Cardiac muscle cell (in vitro differentiated cells and primary cell): Measurements from ENCODE around the gene FBXO48. TPM values are rescaled to one million over a fixed set of nuclear protein-coding genes. Genes with fewer than 3 reads are reported as not detected.
"Not testable (repeated sequence)": the region's sequence is repeated elsewhere in the genome, so short reads cannot be mapped to it uniquely, and the experiment has no call there.

Experiments used
- DNase-seq, 2 donors: peaks; one replicate each; pipeline versions ENCODE4 v3.0.0 to v3.0.0-alpha.2; 2010 to 2017; ENCODE audit warnings: low read depth in 1 of 2, low spot score in 1 of 2
- H3K27ac ChIP-seq: fragments of 200-600 bp; sonication (generic); 2 replicates; pipeline ENCODE4 v1.5.1; 2016
- H3K27me3 ChIP-seq: fragments of 200-600 bp; sonication (generic); 2 replicates; pipeline ENCODE4 v1.6.0; 2016; ENCODE audit warnings: control low read depth
- H3K36me3 ChIP-seq: fragments of 200-600 bp; sonication (generic); 2 replicates; pipeline ENCODE4 v1.5.1; 2016; ENCODE audit warnings: control low read depth
- H3K4me1 ChIP-seq: fragments of 200-600 bp; sonication (generic); 2 replicates; pipeline ENCODE4 v1.8.1; 2017; ENCODE audit warnings: low read depth, mild to moderate bottlenecking, mixed run types
- H3K4me3 ChIP-seq: fragments of 200-600 bp; sonication (generic); 2 replicates; pipeline ENCODE4 v1.5.1; 2016; ENCODE audit warnings: mild to moderate bottlenecking
- H3K9me3 ChIP-seq: fragments of 200-600 bp; sonication (generic); 2 replicates; pipeline ENCODE4 v1.5.1; 2017; ENCODE audit warnings: low read depth, mild to moderate bottlenecking, control low read depth
- polyA plus RNA-seq: library from polyadenylated mRNA; unstranded; fragments of >200 nt; fragmentation: Nextera tagmentation; extraction: Ambion mirVana; gene quantifications from 2 replicates; pipeline ENCODE4 v1.2.1, GENCODE V29; 2016
- total RNA-seq: library from RNA; depleted of rRNA; stranded (reverse); fragments of >200 nt; gene quantifications from 2 replicates; pipeline ENCODE4 v1.2.3, GENCODE V29; 2016
- TF ChIP-seq, protein P1 (sequence below): IDR thresholded peaks from 2 replicates; pipeline ENCODE4 v1.5.1; 2012; ENCODE audit warnings: low read depth, mild to moderate bottlenecking, low read length

FBXO48 gene
- total and polyA plus RNA-seq, 2 experiments from 2014 or later = 0.50 to 0.66 TPM

DNA sequence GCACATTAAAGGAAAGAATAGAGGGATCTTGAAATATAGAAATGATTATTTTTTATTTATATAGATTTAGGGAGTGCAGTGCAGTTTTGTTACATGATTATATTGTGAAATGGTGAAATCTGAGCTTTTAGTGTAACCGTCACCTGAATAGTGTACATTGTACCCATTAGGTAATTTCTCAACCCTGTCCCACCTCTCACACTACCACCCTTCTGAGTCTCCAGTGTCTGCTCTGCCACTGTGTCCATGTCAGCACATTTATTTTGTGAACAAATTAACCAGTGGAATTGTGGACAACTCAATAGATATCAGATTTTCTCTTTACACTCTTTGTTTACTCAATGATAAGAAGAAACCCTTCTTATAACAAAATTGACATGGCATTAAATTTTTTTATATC lies 24.5 kb upstream of the FBXO48 start:
- DNase-seq = no peak
- no peaks in the 10 kb centered on the region for H3K4me1 ChIP-seq

DNA sequence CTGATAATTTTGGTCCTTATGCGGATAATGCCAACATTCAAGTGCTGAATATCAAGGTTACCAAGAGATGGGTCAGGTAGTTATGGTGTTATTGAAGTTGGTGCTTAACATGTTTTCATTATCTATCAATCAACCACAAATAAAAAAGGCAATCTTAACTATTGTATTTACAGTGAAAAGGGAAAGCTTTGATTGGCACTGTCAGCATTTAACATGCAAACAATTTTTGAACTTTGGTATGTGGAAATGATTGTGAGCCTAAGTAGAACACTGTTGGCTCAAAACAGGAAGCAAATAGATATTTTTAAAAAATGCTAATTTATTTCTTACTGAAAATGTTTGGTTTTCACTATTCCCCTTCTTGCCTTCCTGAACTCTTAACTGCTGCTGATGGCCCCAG lies 22.2 kb upstream of the FBXO48 start:
- TF ChIP-seq, protein P1, sequence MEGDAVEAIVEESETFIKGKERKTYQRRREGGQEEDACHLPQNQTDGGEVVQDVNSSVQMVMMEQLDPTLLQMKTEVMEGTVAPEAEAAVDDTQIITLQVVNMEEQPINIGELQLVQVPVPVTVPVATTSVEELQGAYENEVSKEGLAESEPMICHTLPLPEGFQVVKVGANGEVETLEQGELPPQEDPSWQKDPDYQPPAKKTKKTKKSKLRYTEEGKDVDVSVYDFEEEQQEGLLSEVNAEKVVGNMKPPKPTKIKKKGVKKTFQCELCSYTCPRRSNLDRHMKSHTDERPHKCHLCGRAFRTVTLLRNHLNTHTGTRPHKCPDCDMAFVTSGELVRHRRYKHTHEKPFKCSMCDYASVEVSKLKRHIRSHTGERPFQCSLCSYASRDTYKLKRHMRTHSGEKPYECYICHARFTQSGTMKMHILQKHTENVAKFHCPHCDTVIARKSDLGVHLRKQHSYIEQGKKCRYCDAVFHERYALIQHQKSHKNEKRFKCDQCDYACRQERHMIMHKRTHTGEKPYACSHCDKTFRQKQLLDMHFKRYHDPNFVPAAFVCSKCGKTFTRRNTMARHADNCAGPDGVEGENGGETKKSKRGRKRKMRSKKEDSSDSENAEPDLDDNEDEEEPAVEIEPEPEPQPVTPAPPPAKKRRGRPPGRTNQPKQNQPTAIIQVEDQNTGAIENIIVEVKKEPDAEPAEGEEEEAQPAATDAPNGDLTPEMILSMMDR = no peak
- Histone ChIP-seq H3K27me3 (no peaks in the 10 kb centered on the region), H3K4me3 (no peak overlapping the region), H3K36me3 (no peaks in the 10 kb centered on the region), H3K4me1 (no peaks in the 10 kb centered on the region), H3K27ac (no peak overlapping the region), H3K9me3 (no peaks in the 10 kb centered on the region)
- DNase-seq = no peak

More for the DNA sequence above, 24.5 kb upstream of the FBXO48 start:
- H3K9me3 ChIP-seq = no peaks in the 10 kb centered on the region
- H3K27ac ChIP-seq = no peak overlapping the region
- H3K4me3 ChIP-seq = no peak overlapping the region
- no peaks in the 10 kb centered on the region for H3K27me3 ChIP-seq
- TF ChIP-seq, protein P1 = no peak
- no peaks in the 10 kb centered on the region for H3K36me3 ChIP-seq

DNA sequence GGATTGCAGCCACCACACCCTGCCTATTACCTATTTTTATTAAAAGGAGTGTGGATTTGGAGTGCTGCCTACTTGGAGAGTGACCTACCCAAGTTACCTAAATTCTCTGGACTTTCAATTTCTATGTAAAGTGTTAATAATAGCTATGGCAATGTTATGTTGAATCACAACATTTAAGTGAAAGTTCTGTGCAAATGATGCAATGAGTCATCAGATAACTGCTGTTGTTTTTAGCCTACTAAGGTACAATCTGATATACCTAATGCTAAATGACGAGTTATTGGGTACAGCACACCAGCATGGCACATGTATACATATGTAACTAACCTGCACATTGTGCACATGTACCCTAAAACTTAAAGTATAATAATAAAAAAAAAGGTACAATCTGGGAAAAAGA lies 21.5 kb upstream of the FBXO48 start:
- not testable (repeated sequence) for H3K9me3 ChIP-seq, H3K27ac ChIP-seq, DNase-seq, H3K4me1 ChIP-seq, H3K27me3 ChIP-seq, H3K36me3 ChIP-seq, H3K4me3 ChIP-seq

DNA sequence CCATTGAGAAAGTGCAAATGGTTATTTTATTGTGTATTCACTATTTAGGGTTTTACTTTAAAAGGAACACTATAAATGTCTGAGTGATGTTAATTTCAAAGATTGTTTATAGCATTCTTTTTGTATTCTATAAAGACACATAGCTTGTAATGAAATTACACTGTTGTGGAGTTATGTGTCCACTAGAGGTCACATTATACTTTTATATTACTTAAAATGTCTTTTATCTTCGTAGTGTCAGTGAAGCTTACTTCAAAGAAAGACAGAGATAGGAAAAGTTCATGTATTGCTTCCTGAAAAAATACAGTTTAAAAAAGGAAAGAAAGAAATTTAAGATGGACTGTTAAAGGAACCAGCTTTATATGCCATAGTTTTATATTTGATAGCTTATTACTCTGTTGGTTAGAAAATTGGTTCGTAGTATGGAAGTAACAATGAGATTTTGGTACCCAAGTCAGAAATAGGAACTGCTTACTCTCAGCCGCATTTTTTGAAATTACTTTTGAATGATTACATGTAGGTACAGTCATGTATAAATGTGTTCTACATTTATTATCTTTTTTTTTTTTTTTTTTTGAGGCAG lies 20.8 kb upstream of the FBXO48 start:
- Histone ChIP-seq H3K4me3 (no peak overlapping the region), H3K27ac (no peak overlapping the region), H3K36me3 (no peaks in the 10 kb centered on the region), H3K27me3 (no peaks in the 10 kb centered on the region), H3K9me3 (no peaks in the 10 kb centered on the region), H3K4me1 (no peaks in the 10 kb centered on the region)
- peak in 1 of 2 donors; percentile 53 for DNase-seq
- TF ChIP-seq, protein P1 = peak; percentile 45

DNA sequence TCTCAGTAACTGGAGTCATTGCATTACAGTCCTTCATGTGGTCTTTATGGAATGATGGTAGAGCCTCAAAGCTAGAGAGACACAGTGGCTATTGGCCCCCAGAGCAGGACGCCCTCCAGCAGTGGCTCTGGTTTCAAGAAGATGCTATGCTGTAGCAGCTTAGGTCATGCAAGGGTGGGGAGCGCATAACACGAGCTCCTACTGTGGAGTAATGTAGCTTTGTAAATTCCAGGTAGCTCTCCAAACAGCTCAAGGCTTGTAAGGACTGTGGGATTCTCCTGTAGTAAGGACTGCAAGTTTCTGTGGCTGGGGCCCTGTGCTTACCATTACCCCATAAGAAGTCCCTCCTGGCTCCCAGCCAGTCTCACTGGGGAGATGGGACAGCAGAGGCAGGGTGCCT lies 15.9 kb upstream of the FBXO48 start:
- TF ChIP-seq, protein P1 = no peak
- H3K36me3 ChIP-seq = no peaks in the 10 kb centered on the region
- DNase-seq = no peak

DNA sequence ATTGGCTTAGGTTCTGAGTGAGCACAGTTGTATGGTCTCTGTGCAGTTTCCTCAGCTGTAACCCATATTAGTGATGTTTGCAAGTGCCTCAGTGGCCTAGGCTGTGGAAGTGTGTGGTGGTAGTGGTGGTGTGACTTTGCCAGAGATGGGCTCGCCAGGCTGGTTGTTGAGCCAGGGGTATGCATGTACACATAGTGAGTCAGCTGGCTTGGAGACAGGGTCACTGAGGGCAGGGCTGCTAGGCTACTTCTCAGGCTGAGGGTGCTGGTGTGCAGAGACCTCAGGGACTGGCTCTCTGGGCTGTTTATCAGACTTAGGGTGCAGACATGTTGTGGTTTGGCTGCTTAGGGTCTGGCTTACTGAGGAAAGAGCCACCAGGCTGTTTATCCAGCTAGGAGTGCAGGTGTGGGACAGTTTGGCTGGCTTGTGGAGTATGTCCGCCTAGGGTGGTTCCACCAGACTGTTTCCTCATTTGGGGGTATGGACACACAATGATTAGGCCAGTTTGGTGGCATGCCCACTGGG lies 15.3 kb upstream of the FBXO48 start:
- H3K36me3 ChIP-seq = no peaks in the 10 kb centered on the region
- no peak overlapping the region for H3K27ac ChIP-seq
- DNase-seq = no peak
- no peaks in the 10 kb centered on the region for H3K27me3 ChIP-seq
- no peaks in the 10 kb centered on the region for H3K9me3 ChIP-seq
- peaks cover 11% of the 10 kb centered on the region for H3K4me1 ChIP-seq
- TF ChIP-seq, protein P1 = no peak
- H3K4me3 ChIP-seq = no peak overlapping the region

More for the DNA sequence above, 15.9 kb upstream of the FBXO48 start:
- H3K27me3 ChIP-seq = no peaks in the 10 kb centered on the region
- H3K9me3 ChIP-seq = no peaks in the 10 kb centered on the region
- H3K4me1 ChIP-seq = peaks cover 11% of the 10 kb centered on the region
- H3K27ac ChIP-seq = no peak overlapping the region
- no peak overlapping the region for H3K4me3 ChIP-seq
